ENCODE measurements around the gene SLC11A1.
A peak's percentile ranks its signal among the peaks of the same experiment; 100 is the strongest.

DNA sequence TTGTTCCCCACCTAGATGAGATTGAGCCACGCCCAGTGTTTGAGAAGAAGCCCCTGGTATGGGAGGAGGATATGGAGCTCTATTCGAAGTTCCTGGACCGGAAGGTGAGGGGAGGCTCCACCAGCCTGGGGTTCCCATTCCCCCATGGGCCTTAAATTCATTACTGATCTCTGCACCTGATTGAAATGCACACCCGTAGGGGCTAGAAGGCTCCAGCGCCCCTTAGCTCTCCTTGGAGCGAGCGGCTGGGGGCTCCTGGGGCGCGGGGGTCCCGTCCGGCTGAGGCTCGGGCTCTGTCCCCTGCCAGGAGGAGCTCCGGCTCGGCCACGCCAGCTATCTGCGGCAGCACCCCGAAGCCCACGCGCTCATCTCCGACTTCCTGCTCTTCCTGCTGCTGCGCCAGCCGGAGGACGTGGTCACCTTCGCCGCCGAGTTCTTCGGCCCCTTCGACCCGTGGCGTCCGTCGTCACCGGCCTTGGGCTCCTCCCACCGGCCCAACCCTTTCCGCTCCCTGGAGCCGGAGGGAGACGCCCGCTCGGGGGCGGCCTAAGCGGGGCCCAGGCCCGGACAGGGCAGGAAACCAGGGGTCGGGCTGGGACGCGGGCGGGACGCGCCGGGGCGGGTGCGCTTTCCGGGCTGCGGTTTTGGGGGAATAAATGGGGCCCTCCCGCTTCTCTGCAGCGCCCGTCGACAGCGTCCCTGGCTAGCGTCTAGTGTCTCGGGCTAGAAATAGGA lies 14.5 kb upstream of the SLC11A1 start:
- TF ChIP-seq, protein P1, sequence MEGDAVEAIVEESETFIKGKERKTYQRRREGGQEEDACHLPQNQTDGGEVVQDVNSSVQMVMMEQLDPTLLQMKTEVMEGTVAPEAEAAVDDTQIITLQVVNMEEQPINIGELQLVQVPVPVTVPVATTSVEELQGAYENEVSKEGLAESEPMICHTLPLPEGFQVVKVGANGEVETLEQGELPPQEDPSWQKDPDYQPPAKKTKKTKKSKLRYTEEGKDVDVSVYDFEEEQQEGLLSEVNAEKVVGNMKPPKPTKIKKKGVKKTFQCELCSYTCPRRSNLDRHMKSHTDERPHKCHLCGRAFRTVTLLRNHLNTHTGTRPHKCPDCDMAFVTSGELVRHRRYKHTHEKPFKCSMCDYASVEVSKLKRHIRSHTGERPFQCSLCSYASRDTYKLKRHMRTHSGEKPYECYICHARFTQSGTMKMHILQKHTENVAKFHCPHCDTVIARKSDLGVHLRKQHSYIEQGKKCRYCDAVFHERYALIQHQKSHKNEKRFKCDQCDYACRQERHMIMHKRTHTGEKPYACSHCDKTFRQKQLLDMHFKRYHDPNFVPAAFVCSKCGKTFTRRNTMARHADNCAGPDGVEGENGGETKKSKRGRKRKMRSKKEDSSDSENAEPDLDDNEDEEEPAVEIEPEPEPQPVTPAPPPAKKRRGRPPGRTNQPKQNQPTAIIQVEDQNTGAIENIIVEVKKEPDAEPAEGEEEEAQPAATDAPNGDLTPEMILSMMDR (IDR thresholded peaks at IDR 0.05), result no peak
- peak; percentile 88 to 92 for TF ChIP-seq POLR2A (IDR thresholded peaks at IDR 0.05)
